GM23338 (cell line): ENCODE data around the gene LRP4. TPM values are rescaled to one million over a fixed set of nuclear protein-coding genes. Genes with fewer than 3 reads are reported as not detected.

ENCODE experiments used
- ATAC-seq: fragments of 200-7000 bp; cut with Tn5 transposase; 3 replicates; pipeline ENCODE4 v1.9.1; 2020
- DNase-seq: peaks from one replicate; pipeline ENCODE4 v3.0.0-alpha.2; 2015; ENCODE audit warnings: low spot score
- H2AFZ ChIP-seq: fragments of 200-600 bp; sonication (generic); 2 replicates; pipeline ENCODE4 v1.8.0; 2016; ENCODE audit warnings: antibody characterized with exemption, mild to moderate bottlenecking, moderate library complexity
- H3F3A ChIP-seq: fragments of 200-600 bp; sonication (generic); replicated peaks from 2 replicates; pipeline ENCODE4 v1.8.0; 2017; ENCODE audit warnings: antibody characterized with exemption, mixed run types, low read depth
- H3K27ac ChIP-seq: fragments of 200-600 bp; sonication (generic); 2 replicates; pipeline ENCODE4 v1.6.1; 2016; ENCODE audit warnings: low read depth
- H3K27me3 ChIP-seq: fragments of 200-600 bp; sonication (generic); 2 replicates; pipeline ENCODE4 v1.8.0; 2016; ENCODE audit warnings: mild to moderate bottlenecking, mixed run types, moderate library complexity; ENCODE audit not compliant: insufficient read depth
- H3K36me3 ChIP-seq: fragments of 200-600 bp; sonication (generic); 2 replicates; pipeline ENCODE4 v1.8.0; 2016; ENCODE audit warnings: mild to moderate bottlenecking; ENCODE audit not compliant: insufficient read depth
- H3K4me1 ChIP-seq: fragments of 200-600 bp; sonication (generic); 2 replicates; pipeline ENCODE4 v1.8.0; 2016; ENCODE audit warnings: mild to moderate bottlenecking, moderate library complexity; ENCODE audit not compliant: insufficient read depth
- H3K4me2 ChIP-seq: fragments of 200-600 bp; sonication (generic); 2 replicates; pipeline ENCODE4 v1.7.1; 2017; ENCODE audit warnings: mixed run types
- H3K4me3 ChIP-seq: fragments of 200-600 bp; sonication (generic); 2 replicates; pipeline ENCODE4 v1.6.1; 2016; ENCODE audit warnings: mixed run types
- H3K79me2 ChIP-seq: fragments of 200-600 bp; sonication (generic); replicated peaks from 2 replicates; pipeline ENCODE4 v1.8.0; 2017; ENCODE audit warnings: mild to moderate bottlenecking; ENCODE audit not compliant: insufficient read depth
- H3K9me2 ChIP-seq: fragments of 200-600 bp; sonication (generic); 2 replicates; pipeline ENCODE4 v1.8.0; 2017; ENCODE audit not compliant: insufficient read depth
- H4K20me1 ChIP-seq: fragments of 200-600 bp; sonication (generic); replicated peaks from 2 replicates; pipeline ENCODE4 v1.8.0; 2017; ENCODE audit warnings: mild to moderate bottlenecking; ENCODE audit not compliant: insufficient read depth
- H3K27ac Mint-ChIP-seq: 2 replicates; pipeline ENCODE4 v1.8.0; 2020; ENCODE audit warnings: inconsistent platforms, mild to moderate bottlenecking, moderate library complexity, mixed read lengths
- H3K27me3 Mint-ChIP-seq: 3 replicates; pipeline ENCODE4 v1.8.0; 2022; ENCODE audit warnings: low read depth, mild to moderate bottlenecking, moderate library complexity, mixed read lengths, inconsistent platforms; ENCODE audit not compliant: insufficient read depth, poor library complexity
- H3K36me3 Mint-ChIP-seq: 3 replicates; pipeline ENCODE4 v1.8.0; 2021; ENCODE audit warnings: low read depth, mild to moderate bottlenecking, inconsistent platforms, moderate library complexity, mixed read lengths
- H3K4me1 Mint-ChIP-seq: 3 replicates; pipeline ENCODE4 v1.8.0; 2020; ENCODE audit warnings: mild to moderate bottlenecking, inconsistent platforms, mixed read lengths
- H3K4me3 Mint-ChIP-seq: 3 replicates; pipeline ENCODE4 v1.8.0; 2021; ENCODE audit warnings: moderate library complexity, mild to moderate bottlenecking, inconsistent platforms, mixed read lengths
- H3K9me3 Mint-ChIP-seq: 3 replicates; pipeline ENCODE4 v1.8.0; 2020; ENCODE audit warnings: moderate library complexity, mild to moderate bottlenecking, inconsistent platforms, mixed read lengths
- JUNB ChIP-seq: IDR thresholded peaks from one replicate; pipeline ENCODE4 v1.6.1; 2016; ENCODE audit warnings: antibody characterized with exemption; ENCODE audit not compliant: unreplicated experiment
- NANOG ChIP-seq: IDR thresholded peaks from 2 replicates; pipeline ENCODE4 v1.6.1; 2016; ENCODE audit warnings: antibody characterized with exemption, borderline replicate concordance
- STAT1 ChIP-seq: IDR thresholded peaks from one replicate; pipeline ENCODE4 v1.6.1; 2016; ENCODE audit warnings: antibody characterized with exemption; ENCODE audit not compliant: unreplicated experiment
- ZNF114 ChIP-seq: fragments of 250-450 bp; sonication (Bioruptor Pico); IDR thresholded peaks from 2 replicates; pipeline ENCODE4 v1.5.0; 2020; ENCODE audit warnings: mild to moderate bottlenecking, moderate library complexity
- polyA plus RNA-seq: library from polyadenylated mRNA; unstranded; fragments of >200 nt; fragmentation: Nextera tagmentation; extraction: Ambion mirVana; gene quantifications from 2 replicates; pipeline ENCODE4 v1.2.1, GENCODE V29; 2016
- total RNA-seq: library from RNA; depleted of rRNA; stranded (reverse); fragments of >200 nt; shearing (Covaris generic); gene quantifications from 2 replicates; pipeline ENCODE4 v1.2.3, GENCODE V29; 2014
- TF ChIP-seq, protein P1 (sequence below): IDR thresholded peaks from 2 replicates; pipeline ENCODE4 v1.6.1; 2016; ENCODE audit warnings: antibody characterized with exemption
- TF ChIP-seq, protein P2 (sequence below), 2 experiments: fragments of 200-600 bp in 1 of 2; sonication (generic) in 1 of 2; conservative IDR thresholded peaks; 2 replicates each; pipeline versions ENCODE4 v1.5.1 to v1.6.1; 2016 to 2017; ENCODE audit warnings: antibody characterized with exemption in 2 of 2, low read depth in 2 of 2, mild to moderate bottlenecking in 2 of 2, moderate library complexity in 1 of 2

Gene LRP4
- total and polyA plus RNA-seq, 2 experiments from 2014 or later, result 6.0 to 18.4 TPM

DNA sequence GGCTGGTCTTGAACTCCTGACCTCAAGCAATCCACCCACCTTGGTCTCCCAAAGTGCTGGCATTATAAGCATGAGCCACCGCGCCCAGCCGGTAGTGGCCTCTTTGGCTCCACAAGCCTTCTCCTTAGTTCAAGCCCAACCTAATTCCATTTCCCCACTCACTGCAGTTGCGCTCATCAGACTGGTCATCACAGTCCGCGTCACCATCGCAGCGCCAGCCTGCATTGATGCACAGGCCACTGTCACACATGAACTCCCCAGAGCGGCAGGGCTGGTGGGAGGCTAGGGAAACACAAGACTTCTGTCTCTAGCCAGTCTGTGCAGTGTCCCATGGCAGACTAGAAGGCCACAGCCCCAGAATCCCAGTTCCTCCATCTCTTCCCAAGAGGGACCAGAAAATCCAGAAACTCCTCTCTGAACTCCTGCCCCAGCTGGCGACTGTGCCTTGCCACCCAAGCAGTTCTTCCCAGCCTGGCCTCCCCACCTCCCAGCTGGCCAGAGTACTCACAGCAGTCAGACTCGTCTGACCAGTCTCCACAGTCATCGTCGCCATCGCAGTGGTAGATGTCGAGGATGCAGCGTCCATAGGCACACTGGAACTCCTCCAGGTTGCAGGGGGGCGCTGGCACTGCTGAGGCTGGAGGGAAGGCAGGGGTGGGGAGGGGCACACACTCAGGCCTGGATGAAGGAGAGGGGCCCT lies 19.8 kb downstream of the LRP4 start:
- H3K27me3 ChIP-seq, result no peaks in the 10 kb centered on the region
- no peak overlapping the region; the same call in 1 of the 2 replicates for H3K27ac Mint-ChIP-seq
- peaks cover 7% of the 10 kb centered on the region; the same call in 1 of the 3 replicates for H3K9me3 Mint-ChIP-seq
- peaks cover 60% of the 10 kb centered on the region for H3K36me3 Mint-ChIP-seq
- ATAC-seq, result no peak
- no peaks in the 10 kb centered on the region for H3K9me2 ChIP-seq
- no peaks in the 10 kb centered on the region for H3K4me1 ChIP-seq
- H3F3A ChIP-seq, result no peaks in the 10 kb centered on the region
- H2AFZ ChIP-seq, result no peak overlapping the region
- H3K4me3 ChIP-seq, result no peak overlapping the region
- DNase-seq, result no peak
- H3K27ac ChIP-seq, result no peak overlapping the region
- peaks cover 8% of the 10 kb centered on the region for H3K27me3 Mint-ChIP-seq
- H4K20me1 ChIP-seq, result 0 out of 2 replicates have a peak, but pooled peaks cover 3% of the 10 kb centered on the region
- no peaks in the 10 kb centered on the region; the same call in 1 of the 2 replicates for H3K36me3 ChIP-seq
- peaks cover 3% of the 10 kb centered on the region; the same call in 2 of the 3 replicates for H3K4me1 Mint-ChIP-seq
- 0 out of 2 replicates have a peak, but pooled peaks cover 3% of the 10 kb centered on the region for H3K79me2 ChIP-seq
- H3K4me3 Mint-ChIP-seq, result no peak overlapping the region
- H3K4me2 ChIP-seq, result no peak overlapping the region
- TF ChIP-seq, protein P1, sequence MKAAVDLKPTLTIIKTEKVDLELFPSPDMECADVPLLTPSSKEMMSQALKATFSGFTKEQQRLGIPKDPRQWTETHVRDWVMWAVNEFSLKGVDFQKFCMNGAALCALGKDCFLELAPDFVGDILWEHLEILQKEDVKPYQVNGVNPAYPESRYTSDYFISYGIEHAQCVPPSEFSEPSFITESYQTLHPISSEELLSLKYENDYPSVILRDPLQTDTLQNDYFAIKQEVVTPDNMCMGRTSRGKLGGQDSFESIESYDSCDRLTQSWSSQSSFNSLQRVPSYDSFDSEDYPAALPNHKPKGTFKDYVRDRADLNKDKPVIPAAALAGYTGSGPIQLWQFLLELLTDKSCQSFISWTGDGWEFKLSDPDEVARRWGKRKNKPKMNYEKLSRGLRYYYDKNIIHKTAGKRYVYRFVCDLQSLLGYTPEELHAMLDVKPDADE, result no peak
- TF ChIP-seq JUNB (no peak), ZNF114 (CRISPR knock-in tag) (no peak)

DNA sequence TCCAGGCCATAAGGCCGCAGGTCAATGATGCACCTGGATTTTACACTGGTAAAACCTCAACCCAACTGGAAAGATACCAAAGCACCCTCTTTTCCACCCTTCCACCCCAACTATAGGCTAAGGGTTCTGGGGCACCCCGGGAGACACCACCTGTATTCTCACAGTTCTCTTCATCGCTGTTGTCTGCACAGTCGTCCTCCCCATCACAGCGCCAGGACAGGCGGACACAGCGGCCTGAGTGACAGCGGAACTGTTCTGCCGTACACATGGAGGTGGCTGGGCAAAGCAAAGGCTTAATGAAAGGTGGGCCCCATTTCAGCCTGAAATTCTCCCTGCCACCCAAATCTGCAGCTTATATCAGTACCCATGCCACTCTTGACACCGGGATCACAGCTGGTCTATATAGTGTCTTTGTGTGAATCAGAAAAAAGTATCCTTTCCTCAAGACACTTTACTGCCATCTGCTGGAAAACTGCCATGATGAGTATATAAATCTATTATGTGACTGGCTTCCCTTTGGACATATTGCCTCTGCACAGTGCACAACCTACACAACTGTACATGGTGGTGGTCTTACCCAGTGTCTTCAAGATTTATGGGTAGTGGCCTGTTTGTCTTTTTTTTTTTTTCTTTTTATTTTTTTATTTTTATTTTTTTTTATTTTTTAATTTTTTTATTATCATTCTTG lies 21.5 kb downstream of the LRP4 start:
- Mint-ChIP-seq H3K4me1 (no peaks in the 10 kb centered on the region; the same call in 2 of the 3 replicates), H3K27ac (no peak overlapping the region), H3K36me3 (peaks cover 73% of the 10 kb centered on the region), H3K4me3 (no peak overlapping the region), H3K27me3 (peaks cover 8% of the 10 kb centered on the region), H3K9me3 (peaks cover 7% of the 10 kb centered on the region; the same call in 1 of the 3 replicates)
- Histone ChIP-seq H4K20me1 (no peaks in the 10 kb centered on the region), H3K27me3 (no peaks in the 10 kb centered on the region), H3K9me2 (no peaks in the 10 kb centered on the region), H3K4me2 (no peak overlapping the region), H3K4me1 (no peaks in the 10 kb centered on the region), H2AFZ (no peak overlapping the region), H3K79me2 (no peaks in the 10 kb centered on the region), H3K4me3 (no peak overlapping the region), H3K27ac (no peak overlapping the region), H3F3A (no peaks in the 10 kb centered on the region), H3K36me3 (peaks cover 6% of the 10 kb centered on the region; the same call in 1 of the 2 replicates)
- ATAC-seq (no peak; the same call in 2 of the 3 replicates), DNase-seq (peak; percentile 44)
- TF ChIP-seq, protein P2, sequence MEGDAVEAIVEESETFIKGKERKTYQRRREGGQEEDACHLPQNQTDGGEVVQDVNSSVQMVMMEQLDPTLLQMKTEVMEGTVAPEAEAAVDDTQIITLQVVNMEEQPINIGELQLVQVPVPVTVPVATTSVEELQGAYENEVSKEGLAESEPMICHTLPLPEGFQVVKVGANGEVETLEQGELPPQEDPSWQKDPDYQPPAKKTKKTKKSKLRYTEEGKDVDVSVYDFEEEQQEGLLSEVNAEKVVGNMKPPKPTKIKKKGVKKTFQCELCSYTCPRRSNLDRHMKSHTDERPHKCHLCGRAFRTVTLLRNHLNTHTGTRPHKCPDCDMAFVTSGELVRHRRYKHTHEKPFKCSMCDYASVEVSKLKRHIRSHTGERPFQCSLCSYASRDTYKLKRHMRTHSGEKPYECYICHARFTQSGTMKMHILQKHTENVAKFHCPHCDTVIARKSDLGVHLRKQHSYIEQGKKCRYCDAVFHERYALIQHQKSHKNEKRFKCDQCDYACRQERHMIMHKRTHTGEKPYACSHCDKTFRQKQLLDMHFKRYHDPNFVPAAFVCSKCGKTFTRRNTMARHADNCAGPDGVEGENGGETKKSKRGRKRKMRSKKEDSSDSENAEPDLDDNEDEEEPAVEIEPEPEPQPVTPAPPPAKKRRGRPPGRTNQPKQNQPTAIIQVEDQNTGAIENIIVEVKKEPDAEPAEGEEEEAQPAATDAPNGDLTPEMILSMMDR (conservative IDR thresholded peaks at IDR 0.05; ENCODE audit: low read depth in 2 of 2), result peak; percentile 43 to 47
- TF ChIP-seq STAT1 (no peak), NANOG (no peak)
